ENCODE data around the gene FBXL3. TPM values are rescaled to one million over a fixed set of nuclear protein-coding genes. Genes with fewer than 3 reads are reported as not detected.

FBXL3 gene
- polyA plus RNA-seq, 1 of the 3 experiments (the other 2 are of a cell fraction) = 13.6 TPM

- WGBS (ENCODE audit: low lambda C conversion rate) = 67% methylated on average over 6 of the region's 6 CpGs
- no peaks in the 10 kb centered on the region for H4K20me1 ChIP-seq (ENCODE audit: insufficient read depth)
- H3K9me3 ChIP-seq = no peaks in the 10 kb centered on the region
- ChIA-PET CTCF (no interaction called here), POLR2A (no interaction called here)
- H3K27me3 ChIP-seq (ENCODE audit: insufficient read depth) = no peaks in the 10 kb centered on the region
- no peak for DNase-seq
- no peaks in the 10 kb centered on the region for H3K36me3 ChIP-seq (replicated peaks in 1 of 2; ENCODE audit: control insufficient read depth in 1 of 2, insufficient read depth in 2 of 2, low read length in 1 of 2)
- TF ChIP-seq EP300 (IDR thresholded peaks at IDR 0.05; ENCODE audit: borderline replicate concordance in 1 of 2, low read depth in 1 of 2, low read length in 1 of 2) (no peak), IRF3 (IDR thresholded peaks at IDR 0.05; ENCODE audit: low read depth, low read length) (no peak), ELF1 (IDR thresholded peaks at IDR 0.05) (no peak), ZBTB33 (IDR thresholded peaks at IDR 0.05; ENCODE audit: borderline replicate concordance, low read depth) (no peak), RCOR1 (IDR thresholded peaks at IDR 0.05; ENCODE audit: low read length) (no peak), MAX (IDR thresholded peaks at IDR 0.05; ENCODE audit: low read depth) (no peak), RAD21 (IDR thresholded peaks at IDR 0.05; ENCODE audit: low read length) (no peak), FOXM1 (IDR thresholded peaks at IDR 0.05; ENCODE audit: low read depth) (no peak), NFIC (IDR thresholded peaks at IDR 0.05; ENCODE audit: borderline replicate concordance) (no peak), CTCF (IDR thresholded peaks at IDR 0.05) (no peak)
- no peaks in the 10 kb centered on the region for H3K79me2 ChIP-seq (ENCODE audit: insufficient read depth)
- no peaks in the 10 kb centered on the region for H3K9me2 ChIP-seq
- no peak overlapping the region for H3K9ac ChIP-seq
- no peak overlapping the region for H3K4me2 ChIP-seq
- H3F3A ChIP-seq (replicated peaks; ENCODE audit: insufficient read depth) = no peaks in the 10 kb centered on the region
- H3K27ac ChIP-seq (ENCODE audit: low read depth in 2 of 2, low read length in 1 of 2) = no peak overlapping the region
- peaks cover 0 to 3% of the 10 kb centered on the region in 2 experiments; a peak in 2 of 4 replicates for H3K4me1 ChIP-seq (ENCODE audit: control insufficient read depth in 1 of 2, insufficient read depth in 2 of 2, low read depth in 1 of 2, low read length in 1 of 2)
- H3K4me3 ChIP-seq (ENCODE audit: low read depth in 2 of 2, low read length in 1 of 2) = no peak overlapping the region
- no peak overlapping the region for H2AFZ ChIP-seq (ENCODE audit: low read depth)
These were observed 44.9 kb downstream of the FBXL3 start for GRCh38 chr13:76982061-76982460.

- peak overlapping the region; percentile 76; the same call in 1 of the 2 replicates for H2AFZ ChIP-seq (ENCODE audit: low read depth)
- CTCF ChIA-PET = interaction anchor here (0.6 to 4.0 kb wide), 36 partner anchors 10 to 1292 kb away, joined by 3 to 34 read pairs (median 4); partner anchors contain the start of genes CLN5 and KCTD12
These were observed 46.8 kb downstream of the FBXL3 start for GRCh38 chr13:76980075-76980718.

More at GRCh38 chr13:76980075-76980718, 46.8 kb downstream of the FBXL3 start:
- Histone ChIP-seq H3F3A (replicated peaks; ENCODE audit: insufficient read depth) (no peaks in the 10 kb centered on the region), H3K4me1 (ENCODE audit: control insufficient read depth in 1 of 2, insufficient read depth in 2 of 2, low read depth in 1 of 2, low read length in 1 of 2) (peaks cover 0 to 5% of the 10 kb centered on the region in 2 experiments; a peak in 2 of 4 replicates), H3K27ac (ENCODE audit: low read depth in 2 of 2, low read length in 1 of 2) (no peak overlapping the region), H3K4me3 (ENCODE audit: low read depth in 2 of 2, low read length in 1 of 2) (peak overlapping the region; percentile 38 to 53; a peak in 3 of 4 replicates), H4K20me1 (ENCODE audit: insufficient read depth) (no peaks in the 10 kb centered on the region), H3K9me2 (no peaks in the 10 kb centered on the region), H3K9ac (no peak overlapping the region), H3K79me2 (ENCODE audit: insufficient read depth) (no peaks in the 10 kb centered on the region), H3K4me2 (peak overlapping the region; percentile 82), H3K36me3 (replicated peaks in 1 of 2; ENCODE audit: control insufficient read depth in 1 of 2, insufficient read depth in 2 of 2, low read length in 1 of 2) (no peaks in the 10 kb centered on the region), H3K9me3 (no peaks in the 10 kb centered on the region), H3K27me3 (ENCODE audit: insufficient read depth) (no peaks in the 10 kb centered on the region)
- peak; percentile 92 for DNase-seq
- POLR2A ChIA-PET = no interaction called here
- 2% methylated on average over 23 of the region's 34 CpGs for WGBS (ENCODE audit: low lambda C conversion rate)
- no peak for TF ChIP-seq IRF3 (IDR thresholded peaks at IDR 0.05; ENCODE audit: low read depth, low read length)
- no peak for TF ChIP-seq YY1 (IDR thresholded peaks at IDR 0.05; ENCODE audit: low read depth)
- TF ChIP-seq RCOR1 (IDR thresholded peaks at IDR 0.05; ENCODE audit: low read length) = 0 out of 2 replicates have a peak, but pooled peaks have one; percentile 15
- TF ChIP-seq RAD21 (IDR thresholded peaks at IDR 0.05; ENCODE audit: low read length) = peak; percentile 69
- TF ChIP-seq FOXJ3 (CRISPR knock-in tag; IDR thresholded peaks at IDR 0.05) = no peak
- TF ChIP-seq SMC3 (IDR thresholded peaks at IDR 0.05; ENCODE audit: low read depth, low read length) = peak; percentile 70
- no peak for TF ChIP-seq FOSL2 (IDR thresholded peaks at IDR 0.05; ENCODE audit: borderline replicate concordance, low read depth)
- no peak for TF ChIP-seq USF1 (IDR thresholded peaks at IDR 0.05; ENCODE audit: borderline replicate concordance, low read depth)
- peak; percentile 93 for TF ChIP-seq CTCF (IDR thresholded peaks at IDR 0.05)
